Hindlimb muscle (tissue), 1 donor: Measurements from ENCODE around the gene CHD1L. TPM values are rescaled to one million over a fixed set of nuclear protein-coding genes. Genes with fewer than 3 reads are reported as not detected.
"Not testable (repeated sequence)": the region's sequence is repeated elsewhere in the genome, so short reads cannot be mapped to it uniquely, and the experiment has no call there.

Experiments used
- DNase-seq: peaks from one replicate; pipeline ENCODE4 v3.0.0-alpha.2; 2013
- polyA plus RNA-seq: library from polyadenylated mRNA; unstranded; fragments of 120-200 nt; gene quantifications from one replicate; pipeline ENCODE4 v1.2.1, GENCODE V29; 2013; ENCODE audit not compliant: insufficient read length

Gene CHD1L
- polyA plus RNA-seq, 1 donor, result 22.0 TPM

DNA sequence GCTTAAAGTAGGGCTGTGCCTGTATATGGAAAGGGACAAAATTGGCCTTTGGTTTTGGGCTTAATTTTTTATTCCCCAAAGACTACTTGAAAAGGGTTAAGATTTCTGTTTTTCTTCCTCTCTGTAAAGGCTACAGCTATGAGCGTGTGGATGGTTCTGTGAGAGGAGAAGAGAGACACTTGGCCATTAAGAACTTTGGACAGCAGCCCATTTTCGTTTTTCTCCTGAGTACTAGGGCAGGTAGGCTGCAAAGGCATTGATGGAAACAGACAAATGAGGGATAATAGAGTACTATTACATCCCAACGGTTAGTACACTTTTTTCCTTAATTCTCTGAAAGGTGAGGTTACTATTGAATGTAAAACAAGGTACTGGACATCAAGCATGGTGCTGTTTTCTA is 29.6 kb downstream of the CHD1L start:
- DNase-seq, result no peak

GRCh38 chr1:147273409-147274336 is 31.2 kb downstream of the CHD1L start:
- peak; percentile 63 for DNase-seq

GRCh38 chr1:147281950-147282349 is 39.5 kb downstream of the CHD1L start:
- DNase-seq, result no peak

DNA sequence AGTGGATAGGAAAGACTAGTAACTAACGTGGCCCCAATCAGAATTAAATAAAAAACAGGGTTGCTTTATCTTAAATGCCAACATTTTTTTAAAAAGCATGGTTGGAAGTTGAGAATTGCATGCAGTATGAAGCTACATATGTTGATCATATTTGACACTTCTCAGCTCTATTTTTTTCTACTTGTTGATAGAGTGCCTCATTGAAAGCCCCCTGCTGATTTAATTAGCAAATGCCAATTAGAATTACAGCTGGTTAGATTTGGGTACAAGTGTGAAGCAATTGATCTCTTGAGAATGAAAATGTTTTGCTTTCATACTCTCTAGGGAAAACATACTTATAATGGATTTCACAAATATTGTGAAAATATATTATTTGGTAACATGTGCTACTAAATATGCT is 40.5 kb downstream of the CHD1L start:
- no peak for DNase-seq

DNA sequence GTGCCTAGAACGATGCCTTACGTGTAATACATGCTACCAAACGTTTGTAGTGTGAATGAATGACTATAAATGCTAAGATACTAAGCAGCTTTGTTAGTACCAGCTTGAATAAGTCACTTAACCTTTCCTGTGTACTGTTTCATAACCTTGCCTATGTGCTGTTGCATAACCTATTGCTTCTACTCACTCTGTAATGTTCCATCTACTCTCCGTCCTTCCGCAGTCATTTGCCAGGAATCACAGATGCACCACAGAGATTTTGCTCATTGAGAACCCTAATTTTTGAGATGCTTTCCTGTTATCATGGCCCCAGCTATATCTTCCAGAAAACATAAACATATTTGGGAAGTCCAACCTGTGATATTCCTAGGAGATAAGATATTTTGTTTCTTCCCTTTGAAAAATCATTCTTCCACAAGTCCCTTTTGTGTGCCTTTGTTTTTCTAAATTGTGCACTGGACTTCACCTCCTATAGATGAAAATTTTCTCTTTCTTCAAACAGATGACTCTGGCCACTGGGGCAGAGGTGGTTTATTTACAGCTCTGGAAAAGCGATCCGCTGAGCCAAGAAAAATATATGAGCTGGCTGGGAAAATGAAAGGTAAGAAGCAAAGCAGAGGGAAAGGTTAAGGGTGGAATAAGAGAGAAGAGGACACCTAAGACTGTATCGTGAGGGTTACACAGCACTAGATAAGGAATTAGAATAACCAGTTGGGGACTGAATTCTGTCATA is 44.8 kb downstream of the CHD1L start:
- no peak for DNase-seq

- no peak for DNase-seq
These were observed 49.5 kb downstream of the CHD1L start for GRCh38 chr1:147292012-147292411.

- no peak for DNase-seq
These were observed 50.3 kb downstream of the CHD1L start for GRCh38 chr1:147292631-147293251.

DNA sequence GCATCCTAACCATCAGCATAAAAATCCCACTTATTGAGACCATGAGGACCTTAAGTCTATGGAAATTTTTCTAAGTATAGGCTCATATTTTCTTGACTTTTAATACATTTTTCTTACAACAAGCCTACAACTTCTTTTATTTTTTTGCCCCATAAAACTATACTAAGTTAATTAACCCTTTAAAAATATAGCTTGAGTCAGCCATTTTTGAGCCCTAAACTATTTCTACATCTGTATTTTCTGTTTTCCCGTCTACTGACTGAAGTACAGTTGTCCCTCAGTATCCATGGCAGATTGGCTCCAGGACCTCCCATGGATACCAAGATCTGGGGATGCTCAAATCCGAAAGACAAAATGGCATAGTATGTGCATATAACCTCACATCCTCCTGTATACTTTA is 55.0 kb downstream of the CHD1L start:
- DNase-seq, result no peak

- not testable (repeated sequence) for DNase-seq
These were observed 63.3 kb downstream of the CHD1L start for GRCh38 chr1:147305803-147306202.

DNA sequence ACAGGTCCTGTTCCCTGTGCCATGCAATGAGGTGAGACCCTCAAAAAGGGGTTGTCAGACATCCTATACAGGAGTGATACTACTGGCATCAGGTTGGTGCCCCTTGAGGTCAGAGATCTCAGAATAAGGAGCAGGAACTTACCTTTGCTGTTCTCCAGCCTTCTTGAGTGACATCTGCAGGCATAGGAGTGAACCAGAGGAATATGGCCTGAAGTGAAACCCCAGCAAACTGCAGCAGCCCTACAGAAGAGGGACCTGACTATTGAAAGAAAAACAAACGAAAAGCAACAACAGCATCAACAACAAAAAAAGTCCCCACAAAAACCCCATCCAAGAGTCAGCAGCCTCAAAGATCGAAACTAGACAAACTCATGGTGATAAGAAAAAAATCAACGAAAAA is 74.5 kb downstream of the CHD1L start:
- DNase-seq, result no peak

DNA sequence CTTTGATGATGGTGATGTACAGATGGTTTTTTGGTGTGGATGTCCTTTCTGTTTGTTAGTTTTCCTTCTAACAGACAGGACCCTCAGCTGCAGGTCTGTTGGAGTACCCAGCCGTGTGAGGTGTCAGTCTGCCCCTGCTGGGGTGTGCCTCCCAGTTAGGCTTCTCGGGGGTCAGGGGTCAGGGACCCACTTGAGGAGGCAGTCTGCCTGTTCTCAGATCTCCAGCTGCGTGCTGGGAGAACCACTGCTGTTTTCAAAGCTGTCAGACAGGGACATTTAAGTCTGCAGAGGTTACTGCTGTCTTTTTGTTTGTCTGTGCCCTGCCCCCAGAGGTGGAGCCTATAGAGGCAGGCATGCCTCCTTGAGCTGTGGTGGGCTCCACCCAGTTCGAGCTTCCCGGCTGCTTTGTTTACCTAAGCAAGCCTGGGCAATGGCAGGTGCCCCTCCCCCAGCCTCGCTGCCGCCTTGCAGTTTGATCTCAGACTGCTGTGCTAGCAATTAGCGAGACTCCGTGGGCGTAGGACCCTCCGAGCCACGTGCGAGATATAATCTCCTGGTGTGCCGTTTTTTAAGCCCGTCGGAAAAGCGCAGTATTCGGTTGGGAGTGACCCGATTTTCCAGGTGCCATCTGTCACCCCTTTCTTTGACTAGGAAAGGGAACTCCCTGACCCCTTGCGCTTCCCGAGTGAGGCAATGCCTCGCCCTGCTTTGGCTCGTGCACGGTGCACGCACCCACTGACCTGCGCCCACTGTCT is 84.6 kb downstream of the CHD1L start:
- DNase-seq, result not testable (repeated sequence)

GRCh38 chr1:147334292-147334691 is 91.8 kb downstream of the CHD1L start:
- DNase-seq, result no peak

DNA sequence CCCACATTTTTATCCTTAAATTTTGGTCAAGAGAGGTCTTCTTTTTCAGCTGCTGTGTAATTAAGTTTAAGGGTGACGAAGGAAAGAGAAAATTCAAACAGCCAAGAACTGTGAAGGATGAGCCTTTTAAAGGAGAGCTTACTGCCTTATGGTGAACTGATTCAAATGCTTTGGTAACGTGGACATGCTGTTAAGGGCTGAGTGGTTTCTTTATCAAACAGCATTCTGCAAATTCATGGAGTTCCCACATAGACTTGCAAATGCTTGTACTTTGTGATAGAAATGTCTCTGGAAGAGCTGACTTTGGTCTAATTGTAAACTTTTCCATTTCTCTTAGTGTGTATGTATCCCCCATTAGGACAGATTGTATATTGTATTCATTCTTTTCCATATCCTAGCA is 93.8 kb downstream of the CHD1L start:
- no peak for DNase-seq

- peak; percentile 68 for DNase-seq
These were observed 94.7 kb downstream of the CHD1L start for GRCh38 chr1:147337040-147337630.

DNA sequence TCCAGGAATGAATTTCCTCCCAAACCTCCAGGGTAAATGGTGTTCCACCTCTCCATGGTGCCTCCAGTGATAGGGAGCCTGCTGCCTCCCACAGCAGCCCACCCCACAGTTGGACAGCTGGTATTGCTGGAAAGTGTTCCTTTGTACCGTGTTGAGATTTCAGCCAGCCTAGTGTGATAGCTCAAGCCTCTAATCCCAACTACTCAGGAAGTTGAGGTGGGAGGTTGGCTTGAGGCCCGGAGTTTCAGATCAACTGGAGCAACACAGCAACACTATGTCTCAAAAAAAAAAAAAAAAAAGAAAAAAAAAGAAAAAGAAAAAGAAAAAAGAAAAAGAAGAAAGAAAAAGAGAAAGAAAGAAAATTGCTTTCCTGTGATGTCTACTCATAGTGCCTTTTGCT is 96.1 kb downstream of the CHD1L start:
- DNase-seq, result no peak

DNA sequence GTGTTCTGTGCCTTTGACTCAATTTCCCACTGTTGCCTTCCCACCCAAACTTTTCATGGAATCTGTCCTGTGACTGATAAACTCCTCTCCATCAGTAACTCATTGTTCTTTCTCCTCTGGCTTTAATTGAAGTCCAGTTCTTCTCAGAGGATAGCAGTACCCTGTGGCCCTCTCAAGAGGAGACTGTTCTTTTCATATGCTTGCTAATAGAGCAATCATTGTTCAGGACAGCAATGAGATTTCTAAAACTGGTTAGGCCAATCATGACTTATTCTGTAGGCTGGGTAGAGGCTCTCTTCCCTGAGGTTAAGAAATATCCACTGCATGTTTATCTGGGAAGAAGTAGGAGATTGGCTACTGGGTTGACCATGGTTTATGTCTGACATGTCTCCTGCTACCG is 98.8 kb downstream of the CHD1L start:
- DNase-seq, result no peak

Other genes with a start within 250 kb of the CHD1L start
- gene PRKAB2, start 70.2 kb upstream of the CHD1L start, polyA plus RNA-seq, result 46.1 TPM
- 2.4 TPM for gene FMO5, start 17.3 kb upstream of the CHD1L start, polyA plus RNA-seq